ENCODE data around the gene NSG1.

- TF ChIP-seq CTCF (conservative IDR thresholded peaks at IDR 0.05; ENCODE audit: low read depth, low read length) (no peak), EZH2 (IDR thresholded peaks at IDR 0.05; ENCODE audit: low read length, unreplicated experiment) (no peak)
Measured at GRCh38 chr4:4437798-4438470, 51.0 kb downstream of the NSG1 start.
